ENCODE data around the gene CDC42BPB.

GRCh38 chr14:103003850-103004249, 53.5 kb downstream of the CDC42BPB start:
- no peak for TF ChIP-seq CTCF (IDR thresholded peaks at IDR 0.05)
- no peak for TF ChIP-seq POLR2AphosphoS5 (IDR thresholded peaks at IDR 0.05)

Data from esophagus muscularis mucosa (tissue), 3 donors.